Germinal center (tissue), 1 donor: ENCODE measurements around the gene ATP2A3.

ENCODE experiments used
- DNase-seq: peaks from one replicate; pipeline ENCODE4 v3.0.0; 2012; ENCODE audit warnings: mixed read lengths, low spot score

The ATP2A3 gene

DNA sequence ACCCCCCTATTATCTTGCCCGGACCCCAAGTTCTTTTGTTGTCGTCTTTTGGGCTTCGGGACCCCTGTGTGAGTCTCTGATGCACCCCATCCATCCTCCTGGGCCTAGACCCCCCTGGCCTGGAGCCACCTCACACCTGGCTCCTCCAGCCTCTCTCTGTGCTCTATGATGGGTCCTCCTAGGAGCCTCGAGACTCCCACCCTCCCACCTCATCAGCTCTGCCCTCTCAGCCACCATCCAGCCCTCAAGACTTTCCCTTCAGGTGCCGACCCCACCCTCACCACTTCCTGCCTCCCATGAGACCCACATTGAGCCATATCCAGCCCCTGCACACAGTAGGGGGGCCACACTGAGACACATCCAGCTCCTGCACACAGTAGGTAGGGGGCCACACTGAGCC, 8.7 kb upstream of the ATP2A3 start:
- DNase-seq = no peak

DNA sequence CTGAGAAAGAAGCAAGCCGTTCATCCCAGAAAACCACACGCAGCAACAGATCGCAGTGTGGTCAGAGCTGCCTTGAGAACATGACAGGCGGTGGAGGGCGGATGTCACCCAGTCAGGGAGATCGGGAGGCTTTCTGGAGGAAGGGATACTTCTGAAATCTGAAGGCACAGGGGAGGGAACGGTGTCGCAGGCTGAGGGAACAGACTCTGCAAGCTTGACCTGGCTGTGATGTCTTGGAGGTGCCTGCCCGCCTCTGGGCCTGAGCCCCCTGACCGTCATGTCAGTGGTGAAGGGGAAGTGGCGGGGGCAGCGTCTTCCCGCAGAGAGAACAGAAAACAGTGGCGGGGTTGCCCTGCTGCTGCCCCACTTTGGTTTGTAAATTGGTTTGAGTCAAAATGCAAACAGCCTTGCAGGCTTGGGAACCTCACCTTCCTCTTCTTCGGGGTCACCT, 8.1 kb upstream of the ATP2A3 start:
- peak; percentile 32 for DNase-seq

GRCh38 chr17:3970668-3971067, 6.4 kb upstream of the ATP2A3 start:
- DNase-seq = no peak

- no peak for DNase-seq
These were observed 5.7 kb upstream of the ATP2A3 start for GRCh38 chr17:3969963-3970362.

DNA sequence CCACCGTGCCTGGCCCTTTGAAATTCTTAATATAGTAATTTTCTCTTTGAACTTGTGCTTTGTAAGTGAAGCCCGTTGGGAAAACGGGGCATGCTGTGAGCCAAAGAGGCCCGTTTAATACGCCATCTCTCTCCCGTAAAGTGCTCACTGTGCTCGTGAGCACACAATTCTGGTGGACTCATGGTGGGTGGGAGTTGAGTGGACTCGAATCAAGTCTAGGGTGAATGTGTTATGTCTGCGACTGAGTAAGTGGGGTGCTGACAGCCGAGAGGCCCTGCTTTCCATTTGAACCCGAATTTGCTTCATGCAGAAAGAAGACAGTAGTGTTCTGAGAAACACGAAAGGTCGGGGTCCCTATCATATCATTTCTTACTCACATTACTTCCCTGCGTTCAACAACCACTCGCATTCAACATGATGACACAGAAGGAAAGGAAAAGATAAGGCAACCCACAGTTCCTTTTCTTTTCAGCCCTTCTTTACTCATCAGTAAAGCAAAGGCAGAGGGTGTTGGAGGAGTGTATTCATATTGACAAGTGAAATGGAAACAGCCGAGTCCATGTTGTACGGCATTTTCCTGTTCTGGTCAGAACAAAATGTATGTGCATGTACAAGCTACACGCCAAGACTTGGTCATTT, 4.8 kb upstream of the ATP2A3 start:
- DNase-seq = no peak

DNA sequence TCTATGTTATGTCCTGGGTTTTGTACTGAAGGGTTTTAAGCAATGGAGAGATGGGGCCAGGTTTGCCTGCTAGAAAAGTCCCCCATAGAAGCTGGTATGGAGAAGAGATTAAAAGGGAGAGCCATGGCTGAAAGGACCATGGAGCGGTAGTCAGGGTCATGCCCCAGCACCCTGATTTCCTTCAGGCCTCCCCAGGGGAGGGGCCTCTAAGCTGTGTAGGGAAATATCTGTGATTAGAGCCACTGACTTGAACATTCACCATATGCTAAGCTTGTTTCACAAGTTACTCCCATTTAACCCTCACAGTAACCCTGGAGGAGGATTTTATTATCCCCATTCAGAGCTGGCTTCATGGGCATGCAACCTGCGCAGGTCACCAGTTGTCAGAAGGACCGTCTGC, 3.8 kb upstream of the ATP2A3 start:
- DNase-seq = peak; percentile 66

GRCh38 chr17:3966720-3967363, 2.6 kb upstream of the ATP2A3 start:
- DNase-seq = peak; percentile 73

DNA sequence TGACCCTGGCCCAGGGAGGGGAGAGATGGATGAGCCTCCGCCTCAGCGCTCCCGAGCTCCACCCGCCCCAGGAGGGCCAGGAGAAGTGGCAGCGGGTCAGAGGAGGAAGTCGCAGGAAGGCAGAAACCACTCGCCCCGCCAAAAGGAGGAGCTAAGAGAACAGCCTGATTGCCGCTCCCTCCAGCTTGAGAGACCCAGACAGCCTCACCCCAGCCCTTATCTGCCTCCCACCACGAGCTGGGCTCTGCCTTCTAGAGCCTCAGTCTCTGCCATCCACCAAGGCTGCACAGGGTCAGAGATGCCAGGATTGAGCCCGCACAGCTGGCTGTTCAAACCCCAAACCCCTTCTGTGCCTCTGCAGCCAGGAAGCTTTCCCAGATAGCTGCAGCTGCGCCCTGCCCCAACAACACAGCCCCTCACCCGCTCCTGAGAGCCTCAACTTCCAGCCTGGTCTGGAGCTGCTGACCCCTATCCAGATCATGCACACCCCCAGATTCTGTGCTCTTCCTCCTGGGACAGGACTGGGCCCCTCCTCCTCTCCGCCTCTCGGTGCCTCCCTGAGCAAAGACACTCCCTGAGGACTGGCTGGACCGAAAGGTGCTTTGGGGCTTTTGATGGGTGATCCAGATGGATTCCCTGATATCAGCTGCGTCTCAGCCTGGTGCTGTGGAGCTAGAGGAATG, 1.0 kb upstream of the ATP2A3 start:
- DNase-seq = peak; percentile 75

GRCh38 chr17:3963237-3964201, 718 bp downstream of the ATP2A3 start:
- DNase-seq = peak; percentile 70

DNA sequence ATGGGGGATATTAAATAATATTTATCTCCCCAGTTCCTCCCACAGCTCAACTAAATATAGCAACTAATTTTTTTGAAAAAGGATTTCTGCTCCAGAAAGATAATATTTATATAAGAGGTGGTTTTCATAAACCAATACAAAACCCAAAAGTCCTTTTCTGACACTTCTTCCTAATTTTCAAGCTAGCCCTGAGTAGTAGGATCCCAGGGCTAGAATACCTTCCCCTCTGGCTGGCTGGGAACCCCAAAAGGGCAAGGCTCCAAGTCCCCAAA, 1.3 kb downstream of the ATP2A3 start:
- no peak for DNase-seq

DNA sequence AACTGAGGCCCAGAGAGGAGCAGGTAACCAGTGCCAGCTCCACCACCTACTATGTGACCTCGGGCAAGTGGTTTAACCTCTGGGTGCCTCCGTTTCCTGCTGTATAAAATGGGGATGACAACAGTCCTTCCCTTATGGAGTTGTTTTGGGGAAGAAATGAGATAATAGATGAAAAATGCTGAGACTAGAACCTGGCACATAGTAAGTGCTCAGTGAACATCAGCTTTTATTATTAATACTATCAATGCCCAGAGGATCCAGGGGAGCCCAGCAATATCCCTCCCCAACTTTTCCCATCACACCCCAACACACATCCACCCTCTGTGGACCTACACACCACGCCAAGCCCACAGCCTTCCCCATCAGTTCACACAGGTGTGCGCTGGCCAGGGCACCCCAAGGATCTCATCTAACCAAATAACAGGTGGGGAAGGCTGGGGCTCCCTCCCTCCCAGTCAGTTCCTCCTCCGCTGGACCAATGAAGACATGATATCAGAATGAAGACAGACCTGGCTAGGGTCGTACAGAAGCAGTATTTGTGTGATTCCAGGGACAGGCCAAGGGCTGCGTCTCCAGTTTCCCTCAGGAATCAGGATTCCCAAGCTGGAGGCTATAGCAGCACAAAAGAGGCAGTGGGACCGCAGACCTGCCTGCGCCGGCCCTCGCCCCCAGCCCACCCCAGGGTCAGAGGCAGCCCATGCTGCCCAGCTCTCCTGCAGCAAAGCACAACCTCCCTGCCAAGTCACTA, 1.8 kb downstream of the ATP2A3 start:
- DNase-seq = peak; percentile 52

- peak; percentile 84 for DNase-seq
These were observed 2.6 kb downstream of the ATP2A3 start for GRCh38 chr17:3961564-3962047.

- no peak for DNase-seq
These were observed 3.5 kb downstream of the ATP2A3 start for GRCh38 chr17:3960764-3961163.

DNA sequence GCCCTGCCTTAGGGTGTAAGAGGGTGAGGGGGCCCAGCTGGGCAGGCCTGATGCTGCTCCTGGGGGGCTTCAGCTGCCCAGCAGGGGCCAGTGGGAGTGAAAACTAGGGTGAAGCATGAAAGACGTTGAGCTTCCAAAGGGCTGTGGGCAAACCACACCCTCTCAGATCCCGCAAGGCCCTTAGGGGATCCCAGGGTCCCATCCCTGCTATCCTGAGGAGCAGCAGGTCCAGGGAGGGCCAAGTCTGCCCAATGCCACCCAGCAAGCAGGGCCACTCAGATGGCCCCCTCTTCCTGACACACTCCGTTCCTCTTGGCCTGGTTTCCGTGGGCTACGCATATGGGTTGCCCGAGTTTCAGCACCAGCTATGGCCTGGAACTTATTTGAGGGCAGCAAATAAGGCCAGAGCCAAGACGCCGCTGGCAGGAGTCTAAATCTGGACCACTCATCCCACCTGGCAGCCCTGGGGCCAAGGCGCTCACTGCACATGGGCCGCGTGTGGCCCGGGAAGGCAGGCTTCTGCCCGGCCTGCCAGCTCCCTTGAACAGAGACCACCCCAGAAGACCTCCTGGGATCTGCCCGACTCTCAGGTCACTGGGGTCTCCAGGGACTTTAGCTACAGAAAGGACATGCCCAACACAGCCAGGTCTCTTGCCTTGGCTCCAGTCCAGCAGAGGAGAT, 4.2 kb downstream of the ATP2A3 start:
- no peak for DNase-seq

- DNase-seq = no peak
These were observed 4.8 kb downstream of the ATP2A3 start for GRCh38 chr17:3959295-3959899.

DNA sequence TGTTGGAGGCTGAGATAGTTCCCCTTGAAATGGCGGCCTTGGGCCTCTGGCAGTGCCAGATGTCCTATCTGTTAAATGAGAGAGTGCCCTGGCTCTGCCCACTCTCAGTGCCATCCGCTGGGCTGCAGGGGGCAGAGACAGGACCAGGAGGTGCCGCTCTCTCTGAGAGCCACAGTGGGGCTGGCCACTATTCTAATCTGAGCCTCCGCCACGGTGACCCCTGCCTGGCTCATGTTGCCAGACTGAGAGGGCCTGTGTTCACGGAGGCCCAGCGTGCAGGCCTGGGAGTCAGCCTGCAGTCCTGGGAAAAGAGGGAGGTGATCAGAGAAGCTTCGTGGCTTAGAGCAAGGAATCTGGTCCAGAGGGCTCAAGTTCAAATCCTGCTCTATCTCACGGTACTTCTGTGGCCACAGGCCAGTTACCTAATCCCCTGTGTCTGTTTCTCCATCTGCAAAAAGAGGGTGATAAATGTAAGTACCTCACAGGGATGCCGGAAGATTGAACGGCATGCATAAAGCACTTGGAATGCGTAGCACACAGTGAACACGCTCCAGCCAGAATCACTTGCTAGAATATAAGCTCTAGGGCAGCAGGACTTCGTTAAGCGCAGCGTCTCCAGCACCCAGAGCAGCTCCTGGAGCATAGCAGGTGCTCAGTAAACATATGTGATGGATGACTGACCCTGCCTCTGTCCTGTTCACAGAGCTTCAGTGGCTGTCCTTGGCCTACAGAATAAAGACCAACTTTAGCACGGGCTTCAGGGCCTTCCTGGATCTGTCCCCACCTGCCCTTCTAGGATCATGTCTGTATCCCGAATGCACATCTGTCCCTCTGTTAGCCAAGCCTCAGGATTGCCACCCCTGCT, 6.3 kb downstream of the ATP2A3 start:
- DNase-seq = no peak

GRCh38 chr17:3956983-3957382, 7.3 kb downstream of the ATP2A3 start:
- DNase-seq = no peak

DNA sequence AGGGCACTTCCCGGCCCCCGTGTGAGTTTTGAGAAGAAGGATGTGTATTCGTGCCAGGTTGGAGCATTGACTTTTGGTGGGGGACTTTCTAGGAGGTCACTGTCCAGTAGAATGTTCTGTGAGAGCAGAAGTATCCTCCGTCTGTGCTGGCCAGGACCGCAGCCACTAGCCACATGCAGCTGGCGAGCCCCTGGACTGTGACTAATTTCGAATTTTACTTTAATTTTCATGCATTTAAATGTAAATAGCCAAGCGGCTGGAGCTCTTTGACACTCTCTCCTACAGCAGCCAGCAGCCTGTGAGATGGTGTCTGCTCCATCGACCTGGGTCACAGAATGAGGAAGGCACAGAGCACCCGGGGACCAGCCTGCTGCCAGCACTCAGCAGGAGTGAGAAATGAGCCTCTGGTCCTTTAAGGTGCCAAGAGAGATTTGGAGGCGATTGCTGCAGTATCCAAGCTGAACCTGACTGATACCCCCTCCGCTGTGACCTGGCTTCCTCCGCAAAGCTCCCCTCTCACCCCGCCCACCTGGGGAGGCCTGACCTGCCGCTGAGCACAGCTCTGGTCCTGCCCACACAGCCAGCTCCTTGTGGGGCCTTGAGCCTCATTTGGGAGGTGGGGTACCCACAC, 7.8 kb downstream of the ATP2A3 start:
- DNase-seq = no peak

- no peak for DNase-seq
These were observed 8.6 kb downstream of the ATP2A3 start for GRCh38 chr17:3955673-3955988.
